NCI-H128 (cell line): ENCODE results near the gene CER1.

Experiments
- DNase-seq: peaks from one replicate; lab custom pipeline; 2025; ENCODE audit not compliant: unreplicated experiment; lab: John Stamatoyannopoulos, UW

CER1 gene

GRCh38 chr9:14722391-14723035 lies at the start of gene CER1:
CER1 (minus strand) TSS chr9:14722733; CDS start chr9:14722672, 61 bp downstream.
- DNase-seq = peak; percentile 32

- DNase-seq = no peak
Observed at GRCh38 chr9:14770592-14770991, 48.1 kb upstream of the CER1 start.

GRCh38 chr9:14769230-14769571 lies 46.7 kb upstream of the CER1 start:
- no peak for DNase-seq

- peak; percentile 68 for DNase-seq
Observed at GRCh38 chr9:14768405-14769229, 46.1 kb upstream of the CER1 start.

GRCh38 chr9:14766299-14766698 lies 43.8 kb upstream of the CER1 start:
- no peak for DNase-seq

GRCh38 chr9:14761584-14761983 lies 39.1 kb upstream of the CER1 start:
- no peak for DNase-seq

GRCh38 chr9:14760060-14760459 lies 37.5 kb upstream of the CER1 start:
- no peak for DNase-seq

- DNase-seq = no peak
Observed at GRCh38 chr9:14756291-14756690, 33.8 kb upstream of the CER1 start.

GRCh38 chr9:14752871-14753270 lies 30.3 kb upstream of the CER1 start:
- DNase-seq = no peak

- DNase-seq = no peak
Observed at GRCh38 chr9:14752271-14752670, 29.7 kb upstream of the CER1 start.

- DNase-seq = no peak
Observed at GRCh38 chr9:14750821-14751220, 28.3 kb upstream of the CER1 start.

GRCh38 chr9:14749741-14750211 lies 27.2 kb upstream of the CER1 start:
- no peak for DNase-seq

- no peak for DNase-seq
Observed at GRCh38 chr9:14748373-14748772, 25.8 kb upstream of the CER1 start.

- DNase-seq = no peak
Observed at GRCh38 chr9:14747111-14747510, 24.6 kb upstream of the CER1 start.

GRCh38 chr9:14746626-14747025 lies 24.1 kb upstream of the CER1 start:
- no peak for DNase-seq

GRCh38 chr9:14744768-14745167 lies 22.2 kb upstream of the CER1 start:
- DNase-seq = no peak

GRCh38 chr9:14741369-14741768 lies 18.8 kb upstream of the CER1 start:
- DNase-seq = no peak

- DNase-seq = no peak
Observed at GRCh38 chr9:14733133-14733532, 10.6 kb upstream of the CER1 start.

- DNase-seq = no peak
Observed at GRCh38 chr9:14731294-14731981, 8.9 kb upstream of the CER1 start.

GRCh38 chr9:14730461-14730898 lies 7.9 kb upstream of the CER1 start:
- no peak for DNase-seq

GRCh38 chr9:14723301-14723700 lies 768 bp upstream of the CER1 start:
- DNase-seq = no peak
